K562 (cell line): Measurements from ENCODE around the gene SGSH. TPM values are rescaled to one million over a fixed set of nuclear protein-coding genes. Genes with fewer than 3 reads are reported as not detected.

ENCODE experiments used
- ARNT ChIP-seq, 2 experiments: fragments of 450-650 bp; IDR thresholded peaks; 2 replicates each; pipeline ENCODE4 v1.6.1; 2016; ENCODE audit warnings: mild to moderate bottlenecking in 1 of 2
- ATF2 ChIP-seq: sonication (generic); formaldehyde crosslinking; IDR thresholded peaks from 2 replicates; pipeline ENCODE4 v1.8.1; 2022; ENCODE audit warnings: missing genetic modification reagents
- E4F1 ChIP-seq: fragments of 250-450 bp; sonication (Bioruptor Pico); IDR thresholded peaks from 2 replicates; pipeline ENCODE4 v1.5.0; 2021; ENCODE audit warnings: mild to moderate bottlenecking, borderline replicate concordance
- ELF4 ChIP-seq: fragments of 450-650 bp; formaldehyde crosslinking; IDR thresholded peaks from 2 replicates; pipeline ENCODE4 v1.4.0; 2022; ENCODE audit warnings: missing genetic modification characterization
- ELK1 ChIP-seq: sonication (generic); formaldehyde crosslinking; IDR thresholded peaks from 2 replicates; pipeline ENCODE4 v1.8.1; 2022; ENCODE audit warnings: missing genetic modification reagents
- FOXA1 ChIP-seq: fragments of 450-650 bp; IDR thresholded peaks from 2 replicates; pipeline ENCODE4 v1.6.1; 2016; ENCODE audit warnings: mild to moderate bottlenecking, borderline replicate concordance
- GABPB2 ChIP-seq: fragments of 250-450 bp; sonication (Bioruptor Pico); conservative IDR thresholded peaks from 2 replicates; pipeline ENCODE4 v1.5.1; 2021; ENCODE audit warnings: mild to moderate bottlenecking
- MCM7 ChIP-seq, 2 experiments: fragments of 450-650 bp; IDR thresholded peaks; 2 replicates each; pipeline ENCODE4 v1.6.1; 2016 to 2018
- NFYB ChIP-seq: IDR thresholded peaks from 2 replicates; pipeline ENCODE4 v1.6.1; 2011; ENCODE audit warnings: mild to moderate bottlenecking, moderate library complexity; ENCODE audit not compliant: insufficient read length; ENCODE audit errors: extremely low read depth
- RBM17 ChIP-seq: fragments of 200-400 bp; formaldehyde crosslinking; IDR thresholded peaks from 2 replicates; pipeline ENCODE4 v1.6.1; 2017; ENCODE audit warnings: low read depth, mild to moderate bottlenecking, low read length, borderline replicate concordance
- SREBF1 ChIP-seq: fragments of 150-350 bp; IDR thresholded peaks from 2 replicates; pipeline ENCODE4 v1.6.1; 2014; ENCODE audit warnings: antibody characterized with exemption, low read depth, low read length, borderline replicate concordance
- U2AF2 ChIP-seq: fragments of 200-400 bp; formaldehyde crosslinking; optimal IDR thresholded peaks from 2 replicates; pipeline ENCODE3; 2017; ENCODE audit warnings: low read depth, mild to moderate bottlenecking, low read length
- ZNF609 ChIP-seq: sonication (generic); formaldehyde crosslinking; IDR thresholded peaks from 2 replicates; pipeline ENCODE4 v1.8.1; 2023; ENCODE audit warnings: missing genetic modification reagents, mild to moderate bottlenecking, borderline replicate concordance
- ZNF668 ChIP-seq: fragments of 250-450 bp; sonication (Bioruptor Pico); IDR thresholded peaks from 2 replicates; pipeline ENCODE4 v1.8.0; 2022; ENCODE audit warnings: mild to moderate bottlenecking, inconsistent platforms
- polyA plus RNA-seq, 8 experiments: library from polyadenylated mRNA; depleted of rRNA in 4 of 8; stranded (reverse) in 5 of 8; unstranded in 3 of 8; fragments of >200 nt; fragmentation: Nextera tagmentation in 2 of 8; fragmentation: Illumina TruSeq in 1 of 8; extraction: Ambion mirVana in 2 of 8; extraction: Trizol in 1 of 8; gene quantifications; 2 replicates each; pipeline versions ENCODE4 v1.2.1 to v1.2.3, GENCODE V29; 2011 to 2014; ENCODE audit warnings: inconsistent platforms in 1 of 8, missing spikeins in 1 of 8
- total RNA-seq, 7 experiments: library from RNA; depleted of rRNA in 6 of 7; stranded (reverse); fragments of >200 nt in 6 of 7; fragmentation: Illumina TruSeq in 2 of 7; extraction: Trizol in 2 of 7; gene quantifications; 2 replicates each; pipeline versions ENCODE4 v1.2.1 to v1.2.3, GENCODE V29; 2011 to 2021; ENCODE audit warnings: low replicate concordance in 1 of 7

Gene SGSH
- total and polyA plus RNA-seq, 9 of the 15 experiments (the other 6 are each of a cell fraction or from before 2014, with no cell fraction given): 0.25 to 15.7 (median 4.9) TPM

- TF ChIP-seq SREBF1 (no peak), ZNF668 (no peak), NFYB (no peak), E4F1 (no peak), GABPB2 (CRISPR knock-in tag) (no peak), MCM7 (IDR thresholded peaks at IDR 0.05) (no peak), ELK1 (CRISPR knock-in tag) (no peak), ARNT (IDR thresholded peaks at IDR 0.05) (no peak), FOXA1 (no peak), ELF4 (CRISPR knock-in tag) (no peak), ZNF609 (CRISPR knock-in tag) (no peak), RBM17 (no peak), U2AF2 (no peak), ATF2 (CRISPR knock-in tag) (no peak)
Measured at GRCh38 chr17:80263253-80264204, 43.4 kb upstream of the SGSH start (continued).
